Measurements from ENCODE around the gene CDR2.

Gene CDR2

GRCh38 chr16:22297871-22298733 lies 76.3 kb downstream of the CDR2 start:
- no peak overlapping the region for H2BK5ac ChIP-seq (ENCODE audit: low read length)
- peaks cover 46% of the 10 kb centered on the region for H3K79me2 ChIP-seq (ENCODE audit: control insufficient read depth, insufficient read depth, low read length)
- no peak overlapping the region for H3K4ac ChIP-seq (ENCODE audit: low read depth, low read length)
- H3K18ac ChIP-seq (ENCODE audit: low read length), result peak overlapping the region; percentile 9
- H3K4me1 ChIP-seq (ENCODE audit: control insufficient read depth, low read depth, low read length), result no peaks in the 10 kb centered on the region
- peak overlapping the region; percentile 98 for H3K56ac ChIP-seq (ENCODE audit: low read length)
- H2BK15ac ChIP-seq (replicated peaks; ENCODE audit: low read depth), result no peak overlapping the region
- peak overlapping the region; percentile 92 for H3K23ac ChIP-seq (ENCODE audit: low read length)
- peak overlapping the region; percentile 68 for H3K27ac ChIP-seq (ENCODE audit: low read depth, low read length)
- peak; percentile 92 for DNase-seq
- H4K8ac ChIP-seq (ENCODE audit: low read depth, low read length), result no peak overlapping the region
- no peak overlapping the region for H2AK5ac ChIP-seq (ENCODE audit: low read length)
- H3K27me3 ChIP-seq (ENCODE audit: insufficient read depth, low read length, poor library complexity), result no peaks in the 10 kb centered on the region
- peak overlapping the region; percentile 93 for H3K4me2 ChIP-seq (ENCODE audit: low read length)
- peaks cover 22% of the 10 kb centered on the region for H3K79me1 ChIP-seq (ENCODE audit: low read length)
- peaks cover 1% of the 10 kb centered on the region for H3K36me3 ChIP-seq (ENCODE audit: control insufficient read depth, insufficient read depth, low read length)
- no peak overlapping the region for H4K5ac ChIP-seq (ENCODE audit: low read length)
- no CpG with 5 or more reads among the region's 39 CpGs for WGBS (ENCODE audit: extremely low coverage, insufficient coverage, low lambda C conversion rate)
- peak overlapping the region; percentile 95 for H3K9ac ChIP-seq (ENCODE audit: low read length)
- peak overlapping the region; percentile 91 for H3K4me3 ChIP-seq (ENCODE audit: low read length)
- H2BK120ac ChIP-seq (ENCODE audit: low read depth, low read length), result no peak overlapping the region

DNA sequence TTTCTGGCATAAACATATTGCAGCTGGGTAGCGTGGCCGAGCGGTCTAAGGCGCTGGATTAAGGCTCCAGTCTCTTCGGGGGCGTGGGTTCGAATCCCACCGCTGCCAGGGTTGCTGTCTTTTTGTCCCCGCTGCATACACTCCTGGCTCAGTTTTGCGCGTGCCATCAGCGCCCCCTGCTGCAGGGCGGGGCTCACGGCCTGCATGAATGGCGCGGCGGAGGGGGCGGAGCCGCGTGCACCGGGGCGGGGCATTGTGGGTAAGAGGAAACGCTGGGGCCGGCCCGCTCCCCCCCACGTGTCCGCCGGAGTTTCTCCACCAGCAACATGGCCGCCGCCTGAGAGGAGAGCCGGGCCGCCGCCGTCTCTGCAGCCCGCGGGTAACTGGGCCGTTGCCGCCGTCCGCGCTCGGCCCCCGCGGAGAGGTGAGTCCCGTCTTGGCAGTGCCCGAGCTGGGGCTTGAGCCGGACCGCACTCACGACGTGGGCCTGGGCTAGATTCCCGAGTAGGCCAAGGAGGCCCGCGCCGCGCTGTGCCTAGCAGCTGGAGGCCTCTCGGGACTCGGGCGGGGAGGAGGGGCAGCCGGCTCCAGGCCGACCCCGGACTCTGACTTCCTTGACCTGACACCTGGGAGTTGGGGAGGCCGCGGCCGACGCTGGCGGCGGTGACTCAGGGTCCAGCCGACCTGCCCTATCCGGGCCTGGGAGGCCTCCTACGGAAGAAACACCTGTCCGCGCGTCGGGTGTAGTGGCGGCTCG lies 77.1 kb downstream of the CDR2 start, which contains the start of gene POLR3E:
POLR3E (plus strand) TSS at position 296 of the 757 bp plus-strand sequence. CDS start 5,560 bp downstream, outside the sequence.
- H3K79me2 ChIP-seq (ENCODE audit: control insufficient read depth, insufficient read depth, low read length), result peaks cover 39% of the 10 kb centered on the region
- no peaks in the 10 kb centered on the region for H3K4me1 ChIP-seq (ENCODE audit: control insufficient read depth, low read depth, low read length)
- H3K27me3 ChIP-seq (ENCODE audit: insufficient read depth, low read length, poor library complexity), result no peaks in the 10 kb centered on the region
- no peaks in the 10 kb centered on the region for H3K36me3 ChIP-seq (ENCODE audit: control insufficient read depth, insufficient read depth, low read length)
- peak within 1 kb of the TSS; percentile 5 for H3K4ac ChIP-seq (ENCODE audit: low read depth, low read length)
- H2BK5ac ChIP-seq (ENCODE audit: low read length), result no peak within 1 kb of the TSS
- no peak within 1 kb of the TSS for H4K5ac ChIP-seq (ENCODE audit: low read length)
- no peak within 1 kb of the TSS for H4K8ac ChIP-seq (ENCODE audit: low read depth, low read length)
- WGBS (ENCODE audit: extremely low coverage, insufficient coverage, low lambda C conversion rate), result no CpG with 5 or more reads among the region's 76 CpGs
- DNase-seq, result peak; percentile 98
- peak within 1 kb of the TSS; percentile 93 for H3K4me2 ChIP-seq (ENCODE audit: low read length)
- no peak within 1 kb of the TSS for H2BK120ac ChIP-seq (ENCODE audit: low read depth, low read length)
- H2AK5ac ChIP-seq (ENCODE audit: low read length), result no peak within 1 kb of the TSS
- H3K23ac ChIP-seq (ENCODE audit: low read length), result peak within 1 kb of the TSS; percentile 95
- peak within 1 kb of the TSS; percentile 95 for H3K9ac ChIP-seq (ENCODE audit: low read length)
- H3K4me3 ChIP-seq (ENCODE audit: low read length), result peak within 1 kb of the TSS; percentile 91
- H3K18ac ChIP-seq (ENCODE audit: low read length), result peak within 1 kb of the TSS; percentile 9
- H3K56ac ChIP-seq (ENCODE audit: low read length), result peak within 1 kb of the TSS; percentile 98
- H3K79me1 ChIP-seq (ENCODE audit: low read length), result peaks cover 17% of the 10 kb centered on the region
- H3K27ac ChIP-seq (ENCODE audit: low read depth, low read length), result peak within 1 kb of the TSS; percentile 68
- H2BK15ac ChIP-seq (replicated peaks; ENCODE audit: low read depth), result no peak within 1 kb of the TSS

DNA sequence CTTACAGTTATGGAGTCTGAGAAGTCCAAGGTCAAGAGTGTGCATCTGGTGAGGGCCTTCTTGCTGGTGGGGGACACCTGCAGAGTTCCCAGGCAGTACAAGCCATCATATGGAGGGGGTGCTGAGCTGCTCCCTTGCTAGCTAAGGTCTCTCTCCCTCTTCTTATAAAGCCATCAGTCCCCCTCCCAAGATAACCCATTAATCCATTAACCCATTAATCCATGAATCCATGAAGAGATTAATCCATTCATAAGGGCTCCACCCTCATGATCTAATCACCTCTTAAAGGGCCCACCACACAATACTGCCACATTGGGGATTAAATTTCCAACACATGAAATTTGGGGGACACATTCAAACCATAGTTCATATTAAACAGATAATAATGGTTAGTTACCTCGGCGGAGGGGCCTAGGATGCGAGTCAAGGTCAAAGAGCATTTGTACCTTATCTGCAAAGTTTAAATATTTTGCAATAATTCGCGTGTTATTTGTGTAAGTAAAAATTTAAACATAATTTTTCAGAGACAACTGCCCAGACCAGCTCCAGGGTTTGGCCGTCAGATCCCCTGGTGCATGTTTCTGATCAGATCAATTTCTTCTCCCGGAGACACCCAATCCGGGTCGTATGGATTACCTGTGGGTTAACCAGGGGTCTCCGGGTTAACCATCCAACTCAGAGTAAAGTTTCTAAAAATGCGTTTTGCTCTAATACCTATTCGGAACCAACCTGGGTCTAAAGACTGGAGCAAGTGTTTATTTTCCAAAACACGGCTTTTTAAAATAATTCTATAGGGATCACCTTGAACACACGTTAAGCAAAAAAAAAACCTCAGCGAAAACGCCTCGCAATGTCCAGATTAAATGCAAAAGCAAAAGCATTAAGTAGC lies 78.0 kb downstream of the CDR2 start:
- H3K27me3 ChIP-seq (ENCODE audit: insufficient read depth, low read length, poor library complexity), result no peaks in the 10 kb centered on the region
- no peaks in the 10 kb centered on the region for H3K4me1 ChIP-seq (ENCODE audit: control insufficient read depth, low read depth, low read length)
- H3K79me1 ChIP-seq (ENCODE audit: low read length), result peaks cover 14% of the 10 kb centered on the region
- no peaks in the 10 kb centered on the region for H3K36me3 ChIP-seq (ENCODE audit: control insufficient read depth, insufficient read depth, low read length)
- peak overlapping the region; percentile 81 for H3K4me3 ChIP-seq (ENCODE audit: low read length)
- H3K18ac ChIP-seq (ENCODE audit: low read length), result no peak overlapping the region
- H2BK120ac ChIP-seq (ENCODE audit: low read depth, low read length), result no peak overlapping the region
- H3K27ac ChIP-seq (ENCODE audit: low read depth, low read length), result no peak overlapping the region
- peak; percentile 27 for DNase-seq
- no peak overlapping the region for H3K4ac ChIP-seq (ENCODE audit: low read depth, low read length)
- no peak overlapping the region for H3K23ac ChIP-seq (ENCODE audit: low read length)
- H4K5ac ChIP-seq (ENCODE audit: low read length), result no peak overlapping the region
- H4K8ac ChIP-seq (ENCODE audit: low read depth, low read length), result no peak overlapping the region
- no peak overlapping the region for H2AK5ac ChIP-seq (ENCODE audit: low read length)
- peaks cover 33% of the 10 kb centered on the region for H3K79me2 ChIP-seq (ENCODE audit: control insufficient read depth, insufficient read depth, low read length)
- H2BK15ac ChIP-seq (replicated peaks; ENCODE audit: low read depth), result no peak overlapping the region
- H3K9ac ChIP-seq (ENCODE audit: low read length), result peak overlapping the region; percentile 64
- peak overlapping the region; percentile 45 for H3K56ac ChIP-seq (ENCODE audit: low read length)
- WGBS (ENCODE audit: extremely low coverage, insufficient coverage, low lambda C conversion rate), result no CpG with 5 or more reads among the region's 17 CpGs
- no peak overlapping the region for H2BK5ac ChIP-seq (ENCODE audit: low read length)
- H3K4me2 ChIP-seq (ENCODE audit: low read length), result peak overlapping the region; percentile 32
